Gastrocnemius medialis (tissue), 4 donors: ENCODE data around the gene ROR1. TPM values are rescaled to one million over a fixed set of nuclear protein-coding genes. Genes with fewer than 3 reads are reported as not detected.

Source experiments
- ATAC-seq, 2 donors: fragments of 150-250 bp; one replicate each; pipeline ENCODE4 v1.9.1; 2016
- DNase-seq, 2 donors: peaks; one replicate each; pipeline ENCODE4 v3.0.0-alpha.2; 2019
- H3K27ac ChIP-seq, 4 donors: fragments of 200-600 bp; sonication (generic); 1 replicate in 1 of 4; 2 replicates in 3 of 4; pipeline ENCODE4 v1.5.1; 2016 to 2018; ENCODE audit warnings: mild to moderate bottlenecking in 2 of 4, moderate library complexity in 1 of 4
- H3K27me3 ChIP-seq, 3 donors: fragments of 200-600 bp; sonication (generic) in 2 of 3; 1 replicate in 1 of 3; 2 replicates in 2 of 3; pipeline versions ENCODE4 v1.5.1 to v1.6.0; 2016 to 2019; ENCODE audit warnings: mild to moderate bottlenecking in 1 of 3, moderate library complexity in 1 of 3
- H3K36me3 ChIP-seq, 2 donors: fragments of 200-600 bp; sonication (generic) in 1 of 2; one replicate each; pipeline ENCODE4 v1.5.1; 2017 to 2018
- H3K4me1 ChIP-seq, 2 donors: fragments of 200-600 bp; sonication (generic) in 1 of 2; one replicate each; pipeline ENCODE4 v1.5.1; 2016 to 2017; ENCODE audit warnings: mild to moderate bottlenecking in 2 of 2
- H3K4me3 ChIP-seq, 4 donors: fragments of 200-600 bp; sonication (generic) in 3 of 4; 1 replicate in 1 of 4; 2 replicates in 3 of 4; pipeline ENCODE4 v1.5.1; 2016 to 2019; ENCODE audit warnings: mild to moderate bottlenecking in 2 of 4
- H3K9me3 ChIP-seq, 3 donors: fragments of 200-600 bp; sonication (generic) in 2 of 3; 1 replicate in 1 of 3; 2 replicates in 2 of 3; pipeline ENCODE4 v1.5.1; 2016 to 2019
- CTCF ChIP-seq, 5 experiments: fragments of 450-650 bp in 3 of 5; fragments of 200-600 bp in 2 of 5; sonication (generic) in 2 of 5; IDR thresholded peaks in 4 of 5; conservative IDR thresholded peaks in 1 of 5; 1 replicate in 4 of 5; 2 replicates in 1 of 5; pipeline ENCODE4 v1.5.1; 2016 to 2019; ENCODE audit warnings: antibody characterized with exemption in 5 of 5, mild to moderate bottlenecking in 3 of 5, moderate library complexity in 3 of 5
- POLR2A ChIP-seq, 2 donors: fragments of 450-650 bp; IDR thresholded peaks; one replicate each; pipeline ENCODE4 v1.6.1; 2017; ENCODE audit warnings: antibody characterized with exemption in 2 of 2, mild to moderate bottlenecking in 2 of 2, moderate library complexity in 2 of 2
- in situ Hi-C, 4 donors: fragments of 200-750 bp; cut with MboI; loops; one replicate each; pipeline versions ENCODE4 v1.15.0 to v1.8.0; 2017; ENCODE audit warnings: low sequenced_read_pairs in 4 of 4
- intact Hi-C: fragments of 100-400 bp; cut with DNase I; formaldehyde crosslinking; loops from one replicate; pipeline ENCODE4 v1.15.1; 2023; ENCODE audit warnings: low total_unique reads
- total RNA-seq, 4 donors: library from RNA; depleted of rRNA; stranded (reverse); fragments of >200 nt; gene quantifications; one replicate each; pipeline versions ENCODE4 v1.1.0 to v1.2.3, GENCODE V29; 2016

Gene ROR1
- total RNA-seq, 4 donors from 2014 or later = 2.5 to 4.3 (median 3.6) TPM

GRCh38 chr1:64030411-64030810 is 256.6 kb downstream of the ROR1 start:
- Histone ChIP-seq H3K27ac (no peak overlapping the region), H3K9me3 (no peaks in the 10 kb centered on the region), H3K27me3 (no peaks in the 10 kb centered on the region), H3K36me3 (no peaks in the 10 kb centered on the region), H3K4me1 (no peaks in the 10 kb centered on the region), H3K4me3 (no peak overlapping the region)
- intact Hi-C loops (no loop called here), in situ Hi-C loops (no loop called here)
- ATAC-seq (no peak), DNase-seq (no peak)
- TF ChIP-seq CTCF (IDR thresholded peaks at IDR 0.05 in 4 of 5, conservative IDR thresholded peaks at IDR 0.05 in 1 of 5) (no peak), POLR2A (IDR thresholded peaks at IDR 0.05) (no peak)

GRCh38 chr1:64031236-64031635 is 257.4 kb downstream of the ROR1 start:
- intact Hi-C loops = no loop called here
- no peaks in the 10 kb centered on the region for H3K9me3 ChIP-seq
- DNase-seq (no peak), ATAC-seq (no peak)
- H3K27ac ChIP-seq = no peak overlapping the region
- no peak overlapping the region for H3K4me3 ChIP-seq
- H3K27me3 ChIP-seq = no peaks in the 10 kb centered on the region
- no peaks in the 10 kb centered on the region for H3K4me1 ChIP-seq
- no peaks in the 10 kb centered on the region for H3K36me3 ChIP-seq
- TF ChIP-seq POLR2A (IDR thresholded peaks at IDR 0.05) (no peak), CTCF (IDR thresholded peaks at IDR 0.05 in 4 of 5, conservative IDR thresholded peaks at IDR 0.05 in 1 of 5) (no peak)
- in situ Hi-C loops = no loop called here

DNA sequence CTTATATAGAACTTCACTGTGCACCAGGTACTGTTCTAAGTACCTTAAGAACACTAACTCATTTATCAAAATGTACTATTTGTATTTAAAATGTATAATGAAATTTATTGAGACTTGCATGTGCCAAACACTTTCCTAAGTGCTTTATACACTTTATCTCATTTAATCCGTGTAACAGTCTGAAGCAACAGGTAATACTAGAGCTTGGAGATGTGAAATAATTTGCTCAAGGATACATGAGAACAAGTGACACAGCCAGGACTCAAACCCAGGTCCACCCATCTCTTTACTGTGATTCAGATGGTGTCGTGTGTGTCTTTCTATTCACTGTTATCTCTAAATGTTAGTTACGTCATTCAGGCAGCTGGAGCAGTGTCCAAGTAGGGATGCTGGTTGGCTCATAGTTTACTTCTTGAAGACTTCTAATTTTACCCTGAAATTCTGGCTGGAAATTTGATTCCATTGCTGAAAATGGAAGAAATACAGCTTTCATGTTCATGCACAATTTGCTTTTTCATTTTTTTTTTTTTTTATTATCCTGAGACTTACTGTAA is 259.9 kb downstream of the ROR1 start:
- H3K27me3 ChIP-seq = no peaks in the 10 kb centered on the region
- intact Hi-C loops (no loop called here), in situ Hi-C loops (no loop called here)
- no peaks in the 10 kb centered on the region for H3K36me3 ChIP-seq
- H3K4me1 ChIP-seq = peaks cover 7 to 13% of the 10 kb centered on the region in 2 donors
- DNase-seq (no peak), ATAC-seq (no peak)
- no peak overlapping the region for H3K4me3 ChIP-seq
- no peak for TF ChIP-seq CTCF (IDR thresholded peaks at IDR 0.05 in 4 of 5, conservative IDR thresholded peaks at IDR 0.05 in 1 of 5)
- TF ChIP-seq POLR2A (IDR thresholded peaks at IDR 0.05) = no peak
- no peak overlapping the region for H3K27ac ChIP-seq
- H3K9me3 ChIP-seq = no peaks in the 10 kb centered on the region

- Histone ChIP-seq H3K4me1 (peaks cover 24 to 37% of the 10 kb centered on the region in 2 donors), H3K9me3 (no peaks in the 10 kb centered on the region), H3K27me3 (no peaks in the 10 kb centered on the region), H3K27ac (no peak overlapping the region), H3K4me3 (no peak overlapping the region), H3K36me3 (no peaks in the 10 kb centered on the region)
- in situ Hi-C loops (no loop called here), intact Hi-C loops (loop anchor here (5.0 kb wide), 1 partner anchor 101 kb away; no protein-coding TSS in a partner anchor)
- DNase-seq (no peak), ATAC-seq (no peak)
- no peak for TF ChIP-seq POLR2A (IDR thresholded peaks at IDR 0.05)
- no peak for TF ChIP-seq CTCF (IDR thresholded peaks at IDR 0.05 in 4 of 5, conservative IDR thresholded peaks at IDR 0.05 in 1 of 5)
These were observed 262.7 kb downstream of the ROR1 start for GRCh38 chr1:64036549-64036948.

DNA sequence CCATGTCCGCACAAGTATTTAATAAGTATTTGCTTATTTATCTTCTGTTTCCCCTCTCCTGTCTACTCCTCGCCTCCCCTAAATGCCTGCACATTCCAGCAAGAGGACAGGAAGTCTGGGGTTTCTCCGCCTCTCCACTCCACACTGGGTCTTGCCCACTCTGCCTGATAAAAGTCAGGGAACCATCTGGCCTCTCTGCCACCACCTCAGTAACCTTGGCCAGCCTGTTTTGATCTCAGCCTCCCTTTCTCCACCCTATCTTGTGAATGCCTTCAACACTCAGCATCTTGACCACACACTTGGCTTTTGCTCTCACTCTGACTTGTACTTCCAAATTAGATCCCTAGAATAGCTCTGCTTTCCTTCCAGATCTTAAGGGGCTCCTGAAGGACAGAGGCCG is 264.3 kb downstream of the ROR1 start:
- no peaks in the 10 kb centered on the region for H3K36me3 ChIP-seq
- in situ Hi-C loops = no loop called here
- no peak overlapping the region for H3K4me3 ChIP-seq
- peak overlapping the region in 2 of 4 donors; percentile 84 to 95 for H3K27ac ChIP-seq
- H3K9me3 ChIP-seq = no peaks in the 10 kb centered on the region
- intact Hi-C loops = loop anchor here (2.0 to 5.0 kb wide), 2 partner anchors 77 to 99 kb away; no protein-coding TSS in a partner anchor
- ATAC-seq (no peak), DNase-seq (no peak)
- H3K27me3 ChIP-seq = no peaks in the 10 kb centered on the region
- no peak for TF ChIP-seq POLR2A (IDR thresholded peaks at IDR 0.05)
- no peak for TF ChIP-seq CTCF (IDR thresholded peaks at IDR 0.05 in 4 of 5, conservative IDR thresholded peaks at IDR 0.05 in 1 of 5)
- peaks cover 39 to 51% of the 10 kb centered on the region in 2 donors for H3K4me1 ChIP-seq
